CD14-positive monocyte (primary cell): ENCODE measurements around the gene KRT79. TPM values are rescaled to one million over a fixed set of nuclear protein-coding genes. Genes with fewer than 3 reads are reported as not detected.

ENCODE experiments used
- DNase-seq, 3 donors: peaks; one replicate each; pipeline ENCODE4 v3.0.0-alpha.2; 2011 to 2022
- H2AFZ ChIP-seq: 2 replicates; pipeline ENCODE4 v1.6.0; 2012; ENCODE audit warnings: mild to moderate bottlenecking, low read depth, low read length, inconsistent platforms; ENCODE audit not compliant: insufficient read depth, poor library complexity, severe bottlenecking
- H3K27ac ChIP-seq, 2 donors: 1 replicate in 1 of 2; 2 replicates in 1 of 2; pipeline ENCODE4 v1.5.1; 2012 to 2013; ENCODE audit warnings: low read length in 2 of 2, control low read depth in 1 of 2, inconsistent platforms in 1 of 2, low read depth in 1 of 2, mild to moderate bottlenecking in 1 of 2
- H3K27me3 ChIP-seq, 2 donors: one replicate each; pipeline versions ENCODE4 v1.6.0 to v1.6.1; 2011 to 2013; ENCODE audit warnings: low read length in 2 of 2; ENCODE audit not compliant: control insufficient read depth in 2 of 2, insufficient read depth in 2 of 2
- H3K36me3 ChIP-seq, 2 donors: replicated peaks in 1 of 2; 1 replicate in 1 of 2; 2 replicates in 1 of 2; pipeline versions ENCODE4 v1.5.1 to v1.6.1; 2012 to 2013; ENCODE audit warnings: low read length in 2 of 2, control low read depth in 1 of 2, inconsistent platforms in 1 of 2, mild to moderate bottlenecking in 1 of 2; ENCODE audit not compliant: insufficient read depth in 2 of 2, control insufficient read depth in 1 of 2
- H3K4me1 ChIP-seq, 2 donors: 1 replicate in 1 of 2; 2 replicates in 1 of 2; pipeline versions ENCODE4 v1.5.1 to v1.6.1; 2012 to 2013; ENCODE audit warnings: low read length in 2 of 2, control low read depth in 1 of 2, inconsistent platforms in 1 of 2, mild to moderate bottlenecking in 1 of 2, moderate library complexity in 1 of 2; ENCODE audit not compliant: insufficient read depth in 2 of 2, control insufficient read depth in 1 of 2
- H3K4me2 ChIP-seq: replicated peaks from 2 replicates; pipeline ENCODE3; 2012; ENCODE audit warnings: low read length, moderate library complexity, mild to moderate bottlenecking; ENCODE audit not compliant: poor library complexity, severe bottlenecking; ENCODE audit errors: extremely low read depth
- H3K4me3 ChIP-seq, 3 experiments: fragments of 200-600 bp in 1 of 3; sonication (generic) in 1 of 3; replicated peaks in 1 of 3; 1 replicate in 2 of 3; 2 replicates in 1 of 3; pipeline ENCODE4 v1.5.1; 2011 to 2013; ENCODE audit warnings: low read length in 3 of 3, mild to moderate bottlenecking in 3 of 3, control low read depth in 2 of 3, low read depth in 2 of 3, inconsistent platforms in 1 of 3, moderate library complexity in 1 of 3
- H3K79me2 ChIP-seq: 2 replicates; pipeline ENCODE4 v1.6.0; 2012; ENCODE audit warnings: mild to moderate bottlenecking, control low read depth, inconsistent platforms, low read length, moderate library complexity; ENCODE audit not compliant: insufficient read depth
- H3K9ac ChIP-seq: 2 replicates; pipeline ENCODE4 v1.6.0; 2017; ENCODE audit warnings: low read length, mild to moderate bottlenecking; ENCODE audit not compliant: insufficient read depth, poor library complexity, severe bottlenecking
- H3K9me3 ChIP-seq, 2 donors: replicated peaks in 1 of 2; 1 replicate in 1 of 2; 2 replicates in 1 of 2; pipeline versions ENCODE4 v1.5.1 to v1.6.1; 2012 to 2013; ENCODE audit warnings: low read length in 2 of 2, control low read depth in 1 of 2; ENCODE audit not compliant: control insufficient read depth in 1 of 2, insufficient read depth in 1 of 2
- H4K20me1 ChIP-seq: 2 replicates; pipeline ENCODE4 v1.6.0; 2012; ENCODE audit warnings: mild to moderate bottlenecking, low read length, control low read depth, moderate library complexity; ENCODE audit not compliant: insufficient read depth
- H3K27ac Mint-ChIP-seq, 7 donors: one replicate each; pipeline ENCODE4 v1.8.0; 2020; ENCODE audit warnings: mild to moderate bottlenecking in 7 of 7, mixed read lengths in 7 of 7, moderate library complexity in 6 of 7, inconsistent platforms in 2 of 7
- H3K27me3 Mint-ChIP-seq, 3 donors: one replicate each; pipeline ENCODE4 v1.8.0; 2021 to 2022; ENCODE audit warnings: low read depth in 3 of 3, mild to moderate bottlenecking in 3 of 3, mixed read lengths in 3 of 3, moderate library complexity in 3 of 3, inconsistent platforms in 1 of 3
- H3K36me3 Mint-ChIP-seq, 2 donors: one replicate each; pipeline ENCODE4 v1.8.0; 2020; ENCODE audit warnings: mixed read lengths in 2 of 2, inconsistent platforms in 1 of 2, mild to moderate bottlenecking in 1 of 2
- H3K4me1 Mint-ChIP-seq: one replicate; pipeline ENCODE4 v1.8.0; 2020; ENCODE audit warnings: mild to moderate bottlenecking, mixed read lengths
- H3K4me3 Mint-ChIP-seq, 2 donors: one replicate each; pipeline ENCODE4 v1.8.0; 2020; ENCODE audit warnings: mild to moderate bottlenecking in 2 of 2, mixed read lengths in 2 of 2, moderate library complexity in 1 of 2
- H3K9me3 Mint-ChIP-seq, 7 donors: one replicate each; pipeline ENCODE4 v1.8.0; 2020 to 2022; ENCODE audit warnings: mixed read lengths in 7 of 7, mild to moderate bottlenecking in 6 of 7, moderate library complexity in 6 of 7, inconsistent platforms in 2 of 7
- CTCF ChIP-seq: fragments of 200-600 bp; IDR thresholded peaks from one replicate; pipeline ENCODE4 v1.8.0; 2022; ENCODE audit warnings: antibody characterized with exemption, mild to moderate bottlenecking
- WGBS: methylation state at CpG from one replicate; pipeline ENCODE4 v1.1.5; 2013; ENCODE audit warnings: missing lambda C conversion rate; ENCODE audit not compliant: insufficient coverage; 5-methylcytosine and 5-hydroxymethylcytosine counted together
- intact Hi-C, 2 donors: fragments of 100-400 bp; cut with micrococcal nuclease; formaldehyde crosslinking; loops; one replicate each; pipeline versions ENCODE4 v1.15.0 to v1.15.1; 2023
- polyA plus RNA-seq, 3 donors: library from polyadenylated mRNA; depleted of rRNA in 1 of 3; unstranded in 2 of 3; stranded (reverse) in 1 of 3; fragments of 300-500 nt in 2 of 3; fragments of >200 nt in 1 of 3; fragmentation: Illumina TruSeq in 2 of 3; gene quantifications; 1 replicate in 2 of 3; 2 replicates in 1 of 3; pipeline ENCODE4 v1.2.3, GENCODE V29; 2012 to 2021

The KRT79 gene
- polyA plus RNA-seq, 3 donors: not detected

- intact Hi-C loops: no loop called here
- Histone ChIP-seq H3K79me2 (no peaks in the 10 kb centered on the region), H2AFZ (no peak overlapping the region), H3K27ac (no peak overlapping the region), H4K20me1 (no peaks in the 10 kb centered on the region), H3K4me2 (no peak overlapping the region), H3K27me3 (no peaks in the 10 kb centered on the region), H3K4me1 (no peaks in the 10 kb centered on the region), H3K9me3 (no peaks in the 10 kb centered on the region), H3K36me3 (no peaks in the 10 kb centered on the region), H3K4me3 (no peak overlapping the region), H3K9ac (no peak overlapping the region)
- no peak for TF ChIP-seq CTCF
- Mint-ChIP-seq H3K4me1 (peaks cover 2% of the 10 kb centered on the region), H3K4me3 (peak overlapping the region in 1 of 2 donors; percentile 40), H3K27me3 (peaks cover 9 to 28% (median 20%) of the 10 kb centered on the region in 3 donors), H3K9me3 (no peaks in the 10 kb centered on the region), H3K27ac (no peak overlapping the region), H3K36me3 (no peaks in the 10 kb centered on the region)
- no peak for DNase-seq
These were observed 17.7 kb upstream of the KRT79 start for GRCh38 chr12:52851787-52852186.

- peaks cover 9 to 28% (median 19%) of the 10 kb centered on the region in 3 donors for H3K27me3 Mint-ChIP-seq
These were observed 16.6 kb upstream of the KRT79 start for GRCh38 chr12:52850681-52851080.

More at GRCh38 chr12:52850681-52851080, 16.6 kb upstream of the KRT79 start:
- no peak for DNase-seq
- peaks cover 2% of the 10 kb centered on the region for H3K4me1 Mint-ChIP-seq
- no peaks in the 10 kb centered on the region for H3K36me3 Mint-ChIP-seq
- Histone ChIP-seq H3K4me1 (no peaks in the 10 kb centered on the region), H4K20me1 (no peaks in the 10 kb centered on the region), H3K4me2 (no peak overlapping the region), H3K36me3 (no peaks in the 10 kb centered on the region), H3K9ac (no peak overlapping the region), H3K79me2 (no peaks in the 10 kb centered on the region), H3K4me3 (no peak overlapping the region), H3K27ac (no peak overlapping the region), H3K27me3 (no peaks in the 10 kb centered on the region), H2AFZ (no peak overlapping the region), H3K9me3 (no peaks in the 10 kb centered on the region)
- no peaks in the 10 kb centered on the region for H3K9me3 Mint-ChIP-seq
- peak overlapping the region in 1 of 2 donors; percentile 36 for H3K4me3 Mint-ChIP-seq
- peak overlapping the region in 1 of 7 donors; percentile 31 for H3K27ac Mint-ChIP-seq
- WGBS: 100% methylated on average over 2 of the region's 5 CpGs
- intact Hi-C loops: no loop called here
- no peak for TF ChIP-seq CTCF
